CD4-positive, alpha-beta T cell treated with Interleukin-17A for 1 hour (primary cell): ENCODE results near the gene ARFGAP1.
"Not testable (repeated sequence)": the region's sequence is repeated elsewhere in the genome, so short reads cannot be mapped to it uniquely, and the experiment has no call there.

ENCODE experiments used
- DNase-seq: peaks from one replicate; pipeline ENCODE4 v3.0.0-alpha.2; 2020

ARFGAP1 gene

DNA sequence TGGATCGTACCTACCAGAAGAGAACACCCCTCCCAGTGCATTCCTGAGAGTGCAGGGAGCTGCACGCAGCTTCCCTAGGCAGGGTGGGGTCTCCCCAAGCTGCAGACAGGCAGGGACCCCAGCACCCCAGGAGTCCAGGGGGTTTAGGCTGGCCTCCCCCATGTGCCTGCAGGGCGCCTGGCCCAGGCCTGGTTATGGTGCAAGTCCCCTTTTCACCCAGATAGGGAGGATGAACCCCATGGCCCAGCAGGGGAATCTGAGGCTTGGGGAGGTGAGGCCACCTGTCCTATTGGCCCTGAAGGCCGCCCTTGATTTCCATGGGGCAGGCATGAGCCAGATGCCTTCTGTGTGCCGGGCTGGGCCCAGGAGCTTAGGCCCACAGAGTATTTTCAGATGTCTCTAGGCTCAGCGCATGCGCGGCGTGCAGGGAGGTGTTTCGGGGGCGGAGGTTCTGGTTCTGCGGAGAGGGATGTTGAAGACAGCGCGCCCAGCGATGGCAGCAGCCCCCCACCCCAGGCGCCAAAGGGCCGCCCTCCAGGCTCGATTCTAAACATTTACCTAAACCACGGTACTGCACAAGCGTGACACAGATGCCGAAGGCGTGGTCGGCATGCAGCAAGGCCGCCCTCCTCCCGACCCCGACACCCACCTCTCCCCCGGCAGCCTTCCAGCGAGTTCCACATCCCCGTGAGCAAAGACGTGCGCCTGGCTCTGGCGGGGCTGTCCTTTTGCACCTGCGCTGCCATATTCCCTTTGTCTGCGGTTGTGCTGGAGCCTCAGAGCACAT lies 49.7 kb downstream of the ARFGAP1 start:
- no peak for DNase-seq

DNA sequence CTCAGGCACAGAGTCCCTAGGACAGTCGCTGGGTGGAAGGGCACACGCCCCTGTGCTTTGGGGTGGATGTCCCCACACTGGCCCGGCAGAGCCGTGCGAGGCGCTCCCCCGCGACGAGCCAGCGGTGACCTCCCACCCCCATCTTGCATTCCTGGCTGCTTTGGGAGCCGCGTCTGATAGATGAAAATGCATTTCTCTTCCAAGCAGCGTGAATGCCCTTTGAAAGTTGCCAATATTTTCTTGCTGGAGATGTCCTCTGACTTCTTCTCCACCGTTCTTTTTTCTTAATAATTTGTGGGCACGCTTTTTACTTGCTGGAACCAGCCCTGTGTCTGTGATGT lies 50.3 kb downstream of the ARFGAP1 start:
- no peak for DNase-seq

- DNase-seq, result no peak
These were observed 50.9 kb downstream of the ARFGAP1 start for GRCh38 chr20:63323357-63323981.

- no peak for DNase-seq
These were observed 52.4 kb downstream of the ARFGAP1 start for GRCh38 chr20:63325021-63325471.

DNA sequence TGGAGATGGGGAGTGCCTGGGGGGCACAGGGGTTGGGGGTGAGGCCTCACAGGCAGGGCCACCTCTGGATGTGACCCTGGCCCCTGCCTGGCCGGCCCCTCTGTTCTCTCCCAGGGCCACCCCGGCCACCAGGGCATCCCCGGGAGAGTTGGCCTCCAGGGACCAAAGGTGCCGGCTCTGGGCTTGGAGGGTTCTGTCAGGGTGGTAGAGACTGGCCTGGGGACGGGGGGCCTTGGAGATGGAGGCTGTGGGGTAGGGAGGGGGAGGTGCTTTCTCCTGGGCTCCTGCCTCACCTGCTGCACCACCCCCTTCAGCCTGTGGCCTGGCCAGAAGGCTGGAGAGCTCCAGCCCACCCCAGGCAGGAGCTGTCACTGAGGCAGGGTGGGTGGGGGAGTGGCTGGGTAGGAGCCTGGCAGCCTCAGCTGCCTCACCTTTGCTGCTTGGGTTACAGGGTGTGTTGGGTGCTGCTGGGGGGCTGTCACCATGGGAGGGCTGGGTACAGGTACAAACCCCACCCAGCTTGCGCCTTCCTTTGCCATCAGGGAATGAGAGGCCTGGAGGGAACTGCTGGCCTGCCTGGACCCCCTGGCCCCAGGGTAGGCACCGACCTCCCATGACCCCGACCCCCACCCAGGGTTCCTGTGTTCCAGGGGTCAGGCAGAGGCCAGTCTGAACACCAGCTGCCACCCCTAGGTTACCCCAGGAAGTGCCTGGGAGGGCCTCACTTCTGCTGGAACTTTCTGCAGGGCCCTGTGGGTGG lies 53.1 kb downstream of the ARFGAP1 start:
- no peak for DNase-seq

DNA sequence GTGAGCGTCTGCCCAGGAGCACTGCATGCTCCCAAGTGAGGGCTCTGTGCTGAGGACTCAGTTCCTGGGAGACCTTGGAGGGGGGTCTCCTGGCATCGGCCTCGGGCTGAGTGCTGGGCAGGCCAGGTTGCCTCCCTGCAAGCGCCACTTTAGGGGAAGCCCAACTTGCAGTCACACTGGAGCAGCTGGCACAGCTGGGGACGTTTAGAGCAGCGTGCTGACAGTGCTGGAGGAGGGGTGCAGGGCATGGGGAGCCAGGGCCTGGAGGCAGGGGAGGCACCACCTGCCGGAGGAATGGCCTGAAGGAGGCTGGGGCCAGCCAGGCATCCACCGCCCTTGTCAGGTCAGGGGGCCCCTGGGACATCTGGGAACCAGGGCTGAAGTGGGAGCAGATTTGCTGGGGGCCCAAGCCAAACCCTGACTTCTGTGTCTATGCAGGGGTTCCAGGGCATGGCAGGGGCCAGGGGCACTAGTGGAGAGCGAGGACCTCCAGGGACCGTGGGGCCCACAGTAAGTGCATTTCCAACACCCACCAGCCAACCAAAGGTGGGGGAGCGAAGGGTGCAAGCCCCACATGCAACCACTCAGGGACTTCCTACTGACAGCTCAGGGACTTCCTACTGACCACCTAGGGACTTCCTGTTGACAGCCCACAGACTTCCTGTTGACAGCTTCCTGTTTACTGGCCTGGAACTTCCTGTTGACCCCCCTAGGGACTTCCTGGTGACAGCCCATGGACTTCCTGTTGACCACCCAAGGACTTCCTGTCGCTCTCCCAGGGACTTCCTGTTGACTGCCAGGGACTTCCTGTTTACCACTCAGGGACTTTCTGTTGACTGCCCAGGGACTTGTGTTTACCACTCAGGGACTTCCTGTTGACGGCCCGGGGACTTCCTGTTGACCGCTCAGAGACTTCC lies 54.0 kb downstream of the ARFGAP1 start:
- peak; percentile 10 for DNase-seq

- DNase-seq, result no peak
These were observed 54.7 kb downstream of the ARFGAP1 start for GRCh38 chr20:63327231-63327745.

GRCh38 chr20:63328026-63328700 lies 55.5 kb downstream of the ARFGAP1 start:
- no peak for DNase-seq

- DNase-seq, result no peak
These were observed 56.2 kb downstream of the ARFGAP1 start for GRCh38 chr20:63328718-63329275.

- no peak for DNase-seq
These were observed 56.9 kb downstream of the ARFGAP1 start for GRCh38 chr20:63329331-63330083.

DNA sequence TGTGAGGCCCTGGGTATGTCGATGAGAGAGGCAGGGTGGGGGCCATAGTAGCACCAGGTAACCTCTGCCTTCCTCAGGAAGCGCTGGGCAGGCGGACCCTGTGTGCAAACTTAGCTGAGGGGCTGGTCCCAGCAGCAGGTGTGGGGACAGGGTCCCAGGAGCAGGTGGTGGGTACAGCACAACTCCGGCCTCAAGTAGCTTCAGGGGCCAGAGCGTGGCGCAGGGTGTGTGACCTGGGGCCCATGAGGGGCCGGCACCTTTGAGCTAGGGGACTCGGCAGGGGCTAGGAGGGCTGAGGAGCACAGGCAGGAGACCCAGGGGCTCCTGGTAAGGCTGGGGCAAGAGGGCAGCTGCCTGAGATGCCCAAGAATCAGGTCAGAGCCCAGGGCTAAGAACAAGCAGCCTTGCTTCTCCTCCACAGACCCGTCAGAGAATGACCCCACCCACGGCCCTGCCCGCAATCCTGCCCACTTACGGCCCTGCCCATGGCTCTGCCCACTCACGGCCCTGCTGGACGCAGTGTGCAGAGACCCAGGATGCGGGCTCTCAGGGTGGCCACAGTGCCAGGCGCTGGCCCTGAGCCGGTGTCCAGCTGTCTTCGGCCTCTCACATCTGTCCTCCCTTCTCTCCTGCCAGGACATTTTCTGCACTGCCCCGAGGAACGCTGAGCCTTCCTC lies 57.6 kb downstream of the ARFGAP1 start:
- DNase-seq, result no peak

GRCh38 chr20:63330940-63331339 lies 58.3 kb downstream of the ARFGAP1 start:
- no peak for DNase-seq

GRCh38 chr20:63331741-63332400 lies 59.3 kb downstream of the ARFGAP1 start:
- DNase-seq, result no peak

- no peak for DNase-seq
These were observed 60.1 kb downstream of the ARFGAP1 start for GRCh38 chr20:63332488-63333240.

DNA sequence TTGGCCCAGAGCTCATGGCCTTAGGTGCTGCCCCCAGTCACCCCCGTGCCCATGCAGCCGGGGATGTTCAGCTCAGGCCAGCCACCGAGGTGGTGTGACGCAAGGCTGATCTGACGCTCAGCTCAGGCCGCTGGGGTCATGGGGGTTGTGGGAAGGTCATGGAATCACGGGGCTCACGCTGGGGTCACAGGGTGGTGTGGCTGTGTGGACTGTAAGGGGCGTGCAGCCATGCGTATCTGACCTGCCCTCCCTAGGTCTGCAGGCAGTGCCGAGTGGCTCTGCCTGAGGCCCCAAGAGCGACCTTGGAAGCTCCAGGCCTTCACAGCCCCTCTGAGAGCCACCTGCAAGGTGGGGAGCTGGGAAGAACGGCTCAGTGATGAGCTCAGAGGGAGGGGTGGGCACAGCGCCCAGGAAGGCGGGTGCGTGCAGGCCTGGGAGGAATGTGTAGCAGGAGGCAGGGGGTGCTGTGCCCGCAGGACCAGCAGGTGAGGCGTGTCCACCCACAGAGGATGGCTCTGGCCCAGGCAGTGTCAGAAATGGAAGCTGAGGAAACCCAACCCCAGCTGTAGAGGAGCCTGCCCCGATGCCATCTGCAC lies 60.7 kb downstream of the ARFGAP1 start:
- no peak for DNase-seq

GRCh38 chr20:63334356-63334755 lies 61.7 kb downstream of the ARFGAP1 start:
- no peak for DNase-seq

- not testable (repeated sequence) for DNase-seq
These were observed 62.4 kb downstream of the ARFGAP1 start for GRCh38 chr20:63335060-63335459.

GRCh38 chr20:63335711-63336110 lies 63.1 kb downstream of the ARFGAP1 start:
- no peak for DNase-seq
